T follicular helper cell (primary cell): ENCODE measurements around the gene ZBTB46.

ENCODE experiments used
- DNase-seq: peaks from one replicate; pipeline ENCODE4 v3.0.0-alpha.2; 2020; ENCODE audit warnings: low read depth

Gene ZBTB46

GRCh38 chr20:63837479-63837878 lies 6.4 kb upstream of the ZBTB46 start:
- DNase-seq = no peak

DNA sequence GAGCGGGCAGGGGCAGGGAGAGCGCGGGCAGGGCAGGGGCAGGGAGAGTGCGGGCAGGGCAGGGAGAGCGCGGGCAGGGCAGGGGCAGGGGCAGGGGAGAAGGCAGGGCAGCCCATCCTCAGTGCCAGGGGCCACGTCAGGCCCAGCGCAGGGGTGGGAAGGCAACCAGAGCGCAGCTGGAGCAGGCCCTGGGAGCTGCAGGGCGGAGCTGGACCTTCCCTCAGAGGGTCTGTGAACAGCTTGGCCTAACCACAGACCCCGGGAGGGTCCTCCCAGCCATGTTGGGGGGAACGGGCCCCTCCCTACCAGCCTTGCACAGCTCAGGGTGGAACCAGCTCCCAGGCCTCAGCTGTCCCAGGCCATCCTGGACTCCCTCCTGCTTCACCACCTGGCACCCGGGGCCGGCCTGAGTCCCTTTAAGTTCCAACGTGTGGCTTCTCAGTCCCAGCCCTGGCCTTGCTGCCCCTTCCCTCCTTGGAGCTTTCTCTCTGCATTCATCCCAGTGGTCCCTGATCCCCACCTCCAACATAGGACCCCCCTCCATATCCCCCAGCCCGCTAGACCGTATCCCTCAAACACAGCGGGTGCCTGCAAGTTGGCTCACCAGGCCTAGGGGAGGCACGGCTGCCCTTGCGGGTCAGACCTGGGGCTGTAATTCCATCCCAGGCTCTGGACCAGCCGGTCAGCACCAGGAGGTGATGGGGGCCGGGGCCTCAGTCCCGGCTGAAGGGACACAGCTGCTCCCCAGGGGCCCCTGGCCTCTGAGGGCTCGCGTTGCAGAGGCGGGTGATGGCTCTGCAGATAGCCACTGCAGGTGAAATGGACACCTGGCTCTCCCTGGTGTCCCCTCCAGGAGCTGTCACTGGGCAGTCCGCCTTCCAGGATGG lies 5.6 kb upstream of the ZBTB46 start:
- DNase-seq = no peak

GRCh38 chr20:63835021-63835858 lies 4.2 kb upstream of the ZBTB46 start:
- DNase-seq = no peak

DNA sequence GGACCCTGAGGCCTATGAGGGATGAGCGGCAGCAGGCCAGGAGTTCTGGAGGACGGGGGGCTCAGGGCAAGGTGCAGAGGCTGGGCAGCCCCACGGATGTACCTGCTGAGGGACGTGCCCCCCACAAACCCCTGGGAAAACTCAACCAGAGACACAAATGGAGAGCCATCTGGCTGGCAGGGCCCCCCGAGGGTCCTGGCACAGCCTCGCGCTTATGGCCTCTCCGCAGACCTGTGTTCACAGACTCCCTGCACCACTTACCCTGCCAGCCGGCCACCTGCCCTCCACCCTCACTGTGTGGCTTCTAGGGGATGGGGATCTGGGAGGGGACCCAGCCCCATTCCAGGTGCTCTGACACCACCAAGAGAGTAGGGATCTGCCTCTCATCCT lies 3.4 kb upstream of the ZBTB46 start:
- DNase-seq = no peak

GRCh38 chr20:63833776-63834490 lies 2.9 kb upstream of the ZBTB46 start:
- no peak for DNase-seq

GRCh38 chr20:63831993-63832686 lies 1.1 kb upstream of the ZBTB46 start:
- DNase-seq = no peak

- DNase-seq = no peak
These were observed 555 bp upstream of the ZBTB46 start for GRCh38 chr20:63831646-63831992.

DNA sequence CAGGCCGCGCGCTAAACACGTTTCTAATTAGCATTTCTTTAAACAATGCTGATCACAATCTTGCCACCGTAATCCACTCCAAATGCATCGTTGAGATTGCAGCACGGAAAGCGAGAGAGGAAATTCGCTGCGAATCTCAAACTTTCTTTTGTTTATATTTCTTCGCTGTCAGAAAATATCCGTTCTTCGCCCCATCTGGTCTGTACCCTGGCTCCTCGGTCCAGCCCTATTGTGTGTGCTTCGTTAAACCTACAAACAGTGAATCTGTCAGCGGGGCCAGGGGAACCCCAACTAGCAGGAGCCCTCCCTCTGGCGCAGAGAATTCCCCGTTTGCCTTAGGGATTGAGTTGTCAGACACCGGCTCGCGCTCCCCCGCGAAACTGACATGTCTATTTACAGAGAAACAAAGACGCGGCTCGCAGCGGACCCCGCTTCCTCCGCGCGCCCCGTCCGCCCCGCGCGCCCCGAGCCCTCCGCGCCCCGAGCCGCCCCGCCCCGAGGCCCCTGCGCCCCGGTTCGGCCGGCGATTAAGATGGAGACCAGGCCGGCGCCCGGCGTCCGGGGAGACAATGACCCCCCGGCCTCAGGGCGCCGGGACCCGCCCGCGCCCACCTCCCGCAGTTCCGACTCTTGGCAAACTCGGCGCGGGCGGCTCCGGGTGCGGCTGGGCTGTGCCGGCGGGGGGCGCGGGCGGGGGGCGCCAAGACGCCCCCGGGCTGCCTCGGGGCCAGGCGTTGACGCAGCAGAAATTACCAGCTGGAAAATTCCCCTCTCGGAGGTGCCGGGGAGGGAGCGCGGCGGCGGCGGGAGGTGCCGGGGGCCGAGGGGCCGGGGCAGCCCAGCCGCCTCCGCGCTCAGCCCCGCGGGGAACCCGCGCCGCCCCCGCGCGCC lies 874 bp downstream of the ZBTB46 start:
- no peak for DNase-seq

DNA sequence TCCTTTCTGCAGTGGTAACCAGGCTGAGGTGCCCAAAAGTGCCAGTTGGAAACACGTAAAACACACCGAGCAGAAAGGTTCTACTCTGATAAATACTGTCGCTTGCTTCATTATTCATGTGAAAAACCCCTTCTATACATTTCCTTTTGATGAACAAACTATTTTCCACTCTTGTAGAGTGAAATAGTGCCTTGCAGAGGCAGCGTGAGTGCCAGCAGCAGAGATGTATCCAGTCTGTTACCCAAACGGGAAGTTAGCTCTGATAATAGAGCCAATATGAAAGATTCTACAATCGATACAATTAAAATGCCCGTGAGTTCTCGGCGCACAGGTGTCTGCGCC lies 1.5 kb downstream of the ZBTB46 start:
- no peak for DNase-seq

- DNase-seq = no peak
These were observed 2.1 kb downstream of the ZBTB46 start for GRCh38 chr20:63828951-63829350.

- DNase-seq = no peak
These were observed 2.5 kb downstream of the ZBTB46 start for GRCh38 chr20:63828545-63828944.

GRCh38 chr20:63828124-63828523 lies 2.9 kb downstream of the ZBTB46 start:
- no peak for DNase-seq

DNA sequence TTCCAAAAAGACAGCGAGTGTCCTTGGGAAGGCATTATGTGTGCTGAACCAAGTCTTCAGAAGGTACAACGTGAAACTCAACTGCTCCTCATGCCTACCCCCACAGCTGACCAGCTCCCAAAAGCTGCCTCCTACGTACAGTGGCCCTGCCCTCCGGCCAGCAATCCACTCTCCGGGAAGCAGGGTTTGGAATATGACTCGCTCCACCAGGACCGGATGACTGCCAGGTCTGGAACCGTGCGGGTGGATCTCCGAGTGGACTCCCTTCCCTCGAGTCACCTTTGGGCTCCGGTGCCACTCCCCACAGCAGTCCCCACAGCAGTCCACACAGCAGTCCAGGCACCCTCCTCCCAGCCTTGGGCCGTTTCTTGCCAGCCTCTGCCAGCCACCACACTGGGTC lies 4.3 kb downstream of the ZBTB46 start:
- no peak for DNase-seq

DNA sequence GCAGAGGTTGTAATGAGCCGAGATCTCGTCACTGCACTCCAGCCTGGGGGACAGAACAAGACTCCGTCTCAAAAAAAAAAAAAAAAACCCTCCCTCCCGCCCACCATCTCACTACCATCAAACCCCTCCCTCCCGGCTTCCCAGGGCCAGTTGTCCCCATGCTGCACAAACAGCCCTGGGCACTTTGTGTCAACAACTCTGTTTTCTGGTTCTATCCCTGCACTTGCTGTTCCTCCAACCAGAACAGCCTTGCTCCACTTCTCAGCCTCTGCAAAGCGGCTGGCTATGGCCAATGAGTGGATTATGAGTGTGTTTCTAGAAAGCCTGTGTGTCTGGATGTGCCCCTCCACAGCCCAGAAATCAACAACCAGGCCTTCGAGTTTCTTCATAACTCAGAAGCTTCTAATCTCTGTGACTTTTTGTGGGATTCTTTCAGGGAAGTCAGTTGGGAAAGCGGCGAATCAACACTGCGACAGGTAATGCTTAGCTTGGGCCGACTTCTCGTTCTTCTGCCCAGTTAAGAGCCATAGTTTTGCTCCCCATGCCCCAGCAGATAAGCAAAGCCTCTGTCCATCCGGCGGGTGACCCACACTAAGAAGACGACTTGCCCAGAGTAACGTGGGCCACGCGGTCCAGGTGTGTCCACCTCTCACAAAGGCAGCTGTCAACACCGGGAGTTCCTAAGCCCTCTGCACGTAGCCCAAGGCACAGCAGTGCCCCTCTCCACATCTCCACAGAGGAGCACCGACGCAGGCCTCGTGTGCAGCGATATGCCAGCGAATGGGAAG lies 5.5 kb downstream of the ZBTB46 start:
- no peak for DNase-seq

DNA sequence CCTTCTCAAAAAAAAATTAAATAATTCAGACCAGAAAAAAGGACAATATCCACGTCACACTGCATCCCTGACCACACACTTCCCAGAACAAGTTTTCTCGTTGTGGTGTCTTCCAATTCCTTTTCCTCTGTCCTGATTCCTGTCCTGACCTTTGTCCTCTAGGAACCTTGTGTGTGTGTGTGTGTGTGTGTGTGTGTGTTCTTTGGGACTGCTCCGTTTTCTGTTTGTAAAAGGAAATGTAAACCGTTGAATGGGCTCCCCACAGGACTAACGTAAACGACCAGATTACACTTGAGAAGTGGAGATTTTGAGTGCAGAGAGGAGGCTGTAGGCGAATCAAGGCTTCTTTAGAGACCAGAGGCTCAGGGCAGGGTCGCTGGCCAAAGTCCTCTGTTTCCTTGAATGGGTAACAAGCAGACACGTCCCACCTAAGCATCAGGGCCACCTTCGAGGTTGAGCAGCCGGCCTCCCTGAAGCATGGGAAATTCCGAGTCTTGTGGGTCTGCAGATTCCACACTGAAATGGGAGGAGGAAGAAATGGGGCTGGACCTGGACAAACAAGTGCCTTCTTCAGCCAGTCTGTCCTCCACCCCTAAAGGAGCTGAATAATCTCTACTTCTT lies 7.3 kb downstream of the ZBTB46 start:
- DNase-seq = no peak

DNA sequence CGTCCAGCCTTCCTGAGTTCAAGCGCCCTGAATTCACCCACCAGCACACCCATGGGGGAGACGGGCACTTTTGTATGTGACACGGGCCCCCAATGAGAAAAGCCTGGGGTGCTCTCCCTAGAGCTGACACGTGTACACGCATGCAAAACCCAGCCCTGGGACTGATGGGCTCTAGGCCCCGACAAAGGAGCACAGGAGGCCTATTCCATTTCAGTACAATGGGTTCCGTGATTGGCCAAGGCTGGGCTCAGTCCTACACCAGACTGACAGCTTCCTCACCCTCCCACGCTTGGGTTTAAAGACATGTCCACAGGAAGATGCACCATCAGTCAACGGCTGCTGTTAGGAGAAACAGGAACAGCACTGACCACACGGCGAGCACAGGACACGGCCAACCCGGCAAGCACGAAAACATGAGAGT lies 8.8 kb downstream of the ZBTB46 start:
- no peak for DNase-seq

DNA sequence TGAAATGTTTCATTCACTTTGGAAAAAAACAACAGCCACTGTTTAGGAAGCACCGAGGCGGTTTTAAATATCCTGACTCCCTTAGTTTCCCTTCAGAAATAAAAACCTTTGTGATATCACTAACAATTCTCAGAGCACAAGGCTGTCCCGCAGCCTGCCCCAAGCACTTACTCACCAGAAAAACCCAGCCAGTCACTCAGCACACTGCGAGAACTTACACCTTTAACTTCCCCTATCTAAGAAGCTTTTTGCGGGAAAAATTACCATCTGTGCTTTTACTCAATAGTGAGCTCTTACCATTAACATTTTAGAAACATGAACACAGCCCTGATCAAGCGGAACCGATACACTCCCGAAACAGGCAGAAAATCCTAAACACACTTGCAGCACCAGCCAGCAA lies 9.3 kb downstream of the ZBTB46 start:
- no peak for DNase-seq

- DNase-seq = no peak
These were observed 11.7 kb downstream of the ZBTB46 start for GRCh38 chr20:63819224-63819921.

GRCh38 chr20:63815615-63816253 lies 15.3 kb downstream of the ZBTB46 start:
- DNase-seq = no peak
